ENCODE results near the gene RFT1. TPM values are rescaled to one million over a fixed set of nuclear protein-coding genes. Genes with fewer than 3 reads are reported as not detected.

The RFT1 gene
- total RNA-seq, 1 experiment from 2014 or later, result 15.1 TPM

GRCh38 chr3:53092216-53092615 lies 38.0 kb downstream of the RFT1 start:
- DNase-seq (ENCODE audit: low read depth), result no peak

- no peak for DNase-seq (ENCODE audit: low read depth)
These were observed 39.2 kb downstream of the RFT1 start for GRCh38 chr3:53091011-53091410.

GRCh38 chr3:53089511-53089910 lies 40.7 kb downstream of the RFT1 start:
- no peak for DNase-seq (ENCODE audit: low read depth)

- no peak for DNase-seq (ENCODE audit: low read depth)
These were observed 44.8 kb downstream of the RFT1 start for GRCh38 chr3:53085476-53085875.

GRCh38 chr3:53084310-53085001 lies 45.8 kb downstream of the RFT1 start:
- DNase-seq (ENCODE audit: low read depth), result peak; percentile 44

- DNase-seq (ENCODE audit: low read depth), result no peak
These were observed 46.3 kb downstream of the RFT1 start for GRCh38 chr3:53083949-53084309.

GRCh38 chr3:53083521-53083920 lies 46.7 kb downstream of the RFT1 start:
- peak; percentile 64 for DNase-seq (ENCODE audit: low read depth)

- DNase-seq (ENCODE audit: low read depth), result no peak
These were observed 47.5 kb downstream of the RFT1 start for GRCh38 chr3:53082736-53083135.

- no peak for DNase-seq (ENCODE audit: low read depth)
These were observed 48.9 kb downstream of the RFT1 start for GRCh38 chr3:53081318-53081717.

GRCh38 chr3:53080612-53081205 lies 49.5 kb downstream of the RFT1 start:
- DNase-seq (ENCODE audit: low read depth), result no peak

- DNase-seq (ENCODE audit: low read depth), result no peak
These were observed 50.3 kb downstream of the RFT1 start for GRCh38 chr3:53079791-53080555.

GRCh38 chr3:53079147-53079546 lies 51.1 kb downstream of the RFT1 start:
- DNase-seq (ENCODE audit: low read depth), result no peak

GRCh38 chr3:53078656-53079055 lies 51.6 kb downstream of the RFT1 start:
- no peak for DNase-seq (ENCODE audit: low read depth)

- no peak for DNase-seq (ENCODE audit: low read depth)
These were observed 52.6 kb downstream of the RFT1 start for GRCh38 chr3:53077476-53078220.

GRCh38 chr3:53075743-53076140 lies 54.5 kb downstream of the RFT1 start:
- DNase-seq (ENCODE audit: low read depth), result no peak

- DNase-seq (ENCODE audit: low read depth), result no peak
These were observed 55.2 kb downstream of the RFT1 start for GRCh38 chr3:53074761-53075742.

GRCh38 chr3:53074366-53074696 lies 55.9 kb downstream of the RFT1 start:
- DNase-seq (ENCODE audit: low read depth), result no peak

- no peak for DNase-seq (ENCODE audit: low read depth)
These were observed 56.5 kb downstream of the RFT1 start for GRCh38 chr3:53073553-53074365.

- DNase-seq (ENCODE audit: low read depth), result peak; percentile 66
These were observed 57.3 kb downstream of the RFT1 start for GRCh38 chr3:53072653-53073552.

Measured in M059J (cell line).